MM.1S (cell line): ENCODE data around the gene SLC18B1.

Experiments used
- DNase-seq: peaks from one replicate; pipeline ENCODE4 v3.0.0-alpha.2; 2015
- H2AFZ ChIP-seq: fragments of 300-600 bp; sonication (generic); 2 replicates; pipeline ENCODE4 v1.6.0; 2016; ENCODE audit warnings: antibody characterized with exemption, low read length
- H3F3A ChIP-seq: fragments of 300-600 bp; sonication (generic); 2 replicates; pipeline ENCODE4 v1.6.1; 2016; ENCODE audit warnings: mild to moderate bottlenecking, antibody characterized with exemption, low read length, moderate library complexity, mixed read lengths; ENCODE audit not compliant: insufficient read depth
- H3K27ac ChIP-seq: fragments of 300-600 bp; sonication (generic); 2 replicates; pipeline ENCODE4 v1.5.1; 2016; ENCODE audit warnings: mild to moderate bottlenecking, low read length
- H3K27me3 ChIP-seq: fragments of 300-600 bp; sonication (generic); replicated peaks from 2 replicates; pipeline ENCODE4 v1.6.0; 2016; ENCODE audit warnings: low read length; ENCODE audit not compliant: insufficient read depth
- H3K36me3 ChIP-seq: fragments of 300-600 bp; sonication (generic); replicated peaks from 2 replicates; pipeline ENCODE4 v1.6.1; 2016; ENCODE audit warnings: mild to moderate bottlenecking, low read length, mixed read lengths; ENCODE audit not compliant: insufficient read depth
- H3K4me1 ChIP-seq: fragments of 300-600 bp; sonication (generic); 2 replicates; pipeline ENCODE4 v1.6.1; 2016; ENCODE audit warnings: low read length, mixed read lengths
- H3K4me2 ChIP-seq: fragments of 300-600 bp; sonication (generic); 2 replicates; pipeline ENCODE4 v1.6.0; 2016; ENCODE audit warnings: low read depth, low read length
- H3K4me3 ChIP-seq: fragments of 300-600 bp; sonication (generic); 2 replicates; pipeline ENCODE4 v1.5.1; 2016; ENCODE audit warnings: low read length, mixed read lengths
- H3K79me2 ChIP-seq: fragments of 300-600 bp; sonication (generic); 2 replicates; pipeline ENCODE4 v1.6.1; 2016; ENCODE audit warnings: mixed run types, low read length, mixed read lengths
- H3K9ac ChIP-seq: fragments of 300-600 bp; sonication (generic); 2 replicates; pipeline ENCODE4 v1.6.1; 2016; ENCODE audit warnings: low read length, mixed read lengths
- H3K9me2 ChIP-seq: fragments of 300-600 bp; sonication (generic); replicated peaks from 2 replicates; pipeline ENCODE4 v1.6.1; 2016; ENCODE audit warnings: mild to moderate bottlenecking, low read length, mixed read lengths; ENCODE audit not compliant: insufficient read depth
- H3K9me3 ChIP-seq: fragments of 300-600 bp; sonication (generic); replicated peaks from 2 replicates; pipeline ENCODE4 v1.6.1; 2016; ENCODE audit warnings: mild to moderate bottlenecking, low read length, mixed read lengths; ENCODE audit not compliant: insufficient read depth
- H4K20me1 ChIP-seq: fragments of 300-600 bp; sonication (generic); 2 replicates; pipeline ENCODE4 v1.6.1; 2016; ENCODE audit warnings: mild to moderate bottlenecking, low read length, moderate library complexity, mixed read lengths; ENCODE audit not compliant: insufficient read depth
- CTCF ChIP-seq: fragments of 300-600 bp; sonication (generic); IDR thresholded peaks from 2 replicates; pipeline ENCODE4 v1.5.1; 2016; ENCODE audit warnings: antibody characterized with exemption, low read length, mixed read lengths
- EZH2 ChIP-seq: fragments of 300-600 bp; sonication (generic); optimal IDR thresholded peaks from 2 replicates; pipeline ENCODE3; 2017; ENCODE audit warnings: low read depth, mild to moderate bottlenecking, antibody characterized with exemption, low read length, mixed read lengths
- EZH2phosphoT487 ChIP-seq: fragments of 300-600 bp; sonication (generic); IDR thresholded peaks from 2 replicates; pipeline ENCODE4 v1.6.1; 2018; ENCODE audit warnings: antibody characterized with exemption, low read length

Gene SLC18B1

DNA sequence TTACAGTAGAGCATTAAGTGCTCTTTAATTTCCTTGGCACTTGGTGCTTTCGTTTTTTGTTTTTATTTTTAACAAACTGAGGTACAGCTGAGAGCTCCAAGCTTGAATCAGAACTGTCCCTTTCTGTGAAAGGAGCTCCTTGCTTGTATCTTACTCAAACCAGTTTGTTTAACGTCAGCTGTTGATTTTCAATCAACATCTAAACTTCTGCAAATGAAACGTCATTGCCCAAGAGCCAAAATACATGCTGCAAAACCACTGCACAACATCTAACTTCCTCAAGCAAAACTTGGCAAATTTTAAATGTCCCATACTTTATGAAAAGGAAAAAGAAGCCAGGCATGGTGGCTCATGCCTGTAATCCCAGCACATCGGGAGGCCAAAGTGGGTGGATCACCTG lies 55.9 kb downstream of the SLC18B1 start:
- TF ChIP-seq EZH2: no peak
- TF ChIP-seq EZH2phosphoT487: no peak
- TF ChIP-seq CTCF: no peak
- H3F3A ChIP-seq: no peaks in the 10 kb centered on the region
- H3K4me1 ChIP-seq: no peaks in the 10 kb centered on the region
- H3K4me3 ChIP-seq: no peak overlapping the region
- no peaks in the 10 kb centered on the region for H3K36me3 ChIP-seq
- no peaks in the 10 kb centered on the region for H3K9me3 ChIP-seq
- no peak overlapping the region for H3K27ac ChIP-seq
- no peak for DNase-seq
- H4K20me1 ChIP-seq: no peaks in the 10 kb centered on the region
- H3K9me2 ChIP-seq: no peaks in the 10 kb centered on the region
- H2AFZ ChIP-seq: no peak overlapping the region
- no peaks in the 10 kb centered on the region for H3K27me3 ChIP-seq
- H3K4me2 ChIP-seq: no peak overlapping the region
- no peaks in the 10 kb centered on the region for H3K79me2 ChIP-seq
- no peak overlapping the region for H3K9ac ChIP-seq

GRCh38 chr6:132741281-132741680 lies 57.2 kb downstream of the SLC18B1 start:
- Histone ChIP-seq H3K36me3 (no peaks in the 10 kb centered on the region), H3K4me1 (no peaks in the 10 kb centered on the region), H3K9me3 (no peaks in the 10 kb centered on the region), H3K27ac (no peak overlapping the region), H3F3A (no peaks in the 10 kb centered on the region), H3K9me2 (no peaks in the 10 kb centered on the region), H3K27me3 (no peaks in the 10 kb centered on the region), H3K9ac (no peak overlapping the region), H4K20me1 (no peaks in the 10 kb centered on the region), H3K4me3 (no peak overlapping the region), H2AFZ (no peak overlapping the region), H3K79me2 (no peaks in the 10 kb centered on the region), H3K4me2 (no peak overlapping the region)
- no peak for DNase-seq
- no peak for TF ChIP-seq EZH2phosphoT487
- no peak for TF ChIP-seq CTCF
- no peak for TF ChIP-seq EZH2

GRCh38 chr6:132736239-132736638 lies 62.2 kb downstream of the SLC18B1 start:
- Histone ChIP-seq H3K9me2 (no peaks in the 10 kb centered on the region), H3K9me3 (no peaks in the 10 kb centered on the region), H3K4me2 (no peak overlapping the region), H3K79me2 (no peaks in the 10 kb centered on the region), H3K27ac (no peak overlapping the region), H4K20me1 (no peaks in the 10 kb centered on the region), H3F3A (no peaks in the 10 kb centered on the region), H2AFZ (no peak overlapping the region), H3K9ac (no peak overlapping the region), H3K36me3 (no peaks in the 10 kb centered on the region), H3K4me1 (no peaks in the 10 kb centered on the region), H3K27me3 (no peaks in the 10 kb centered on the region), H3K4me3 (no peak overlapping the region)
- no peak for DNase-seq
- TF ChIP-seq CTCF (no peak), EZH2 (no peak), EZH2phosphoT487 (no peak)
